ENCODE results near the gene AK9.

- no peak for TF ChIP-seq REST (IDR thresholded peaks at IDR 0.05; ENCODE audit: insufficient read depth in 1 of 2, low read depth in 2 of 2, low read length in 2 of 2)
- TF ChIP-seq SIN3A (IDR thresholded peaks at IDR 0.05; ENCODE audit: borderline replicate concordance, insufficient read depth, low read length) = no peak
Observed at GRCh38 chr6:109644131-109644530, 46.9 kb downstream of the AK9 start.
